ENCODE measurements around the gene NTN5.

Gene NTN5

GRCh38 chr19:48669903-48670668 lies 2.7 kb downstream of the NTN5 start:
- TF ChIP-seq CTCF (IDR thresholded peaks at IDR 0.05; ENCODE audit: insufficient read depth, low read depth, low read length, missing control alignments): no peak
- DNase-seq (ENCODE audit: low read depth): no peak
- H3K4me3 ChIP-seq (ENCODE audit: low read depth, low read length): no peak overlapping the region

- no peak for DNase-seq (ENCODE audit: low read depth)
- no peak for TF ChIP-seq CTCF (IDR thresholded peaks at IDR 0.05; ENCODE audit: insufficient read depth, low read depth, low read length, missing control alignments)
Measured at GRCh38 chr19:48668761-48669160, 4.1 kb downstream of the NTN5 start.

GRCh38 chr19:48668332-48668731 lies 4.5 kb downstream of the NTN5 start:
- no peak for TF ChIP-seq CTCF (IDR thresholded peaks at IDR 0.05; ENCODE audit: insufficient read depth, low read depth, low read length, missing control alignments)
- no peak for DNase-seq (ENCODE audit: low read depth)
- no peak overlapping the region for H3K4me3 ChIP-seq (ENCODE audit: low read depth, low read length)

More at GRCh38 chr19:48668761-48669160, 4.1 kb downstream of the NTN5 start:
- H3K4me3 ChIP-seq (ENCODE audit: low read depth, low read length): no peak overlapping the region

GRCh38 chr19:48665786-48666185 lies 7.0 kb downstream of the NTN5 start:
- no peak for TF ChIP-seq CTCF (IDR thresholded peaks at IDR 0.05; ENCODE audit: insufficient read depth, low read depth, low read length, missing control alignments)
- no peak for DNase-seq (ENCODE audit: low read depth)
- H3K4me3 ChIP-seq (ENCODE audit: low read depth, low read length): no peak overlapping the region

GRCh38 chr19:48664476-48664875 lies 8.3 kb downstream of the NTN5 start:
- H3K4me3 ChIP-seq (ENCODE audit: low read depth, low read length): no peak overlapping the region
- TF ChIP-seq CTCF (IDR thresholded peaks at IDR 0.05; ENCODE audit: insufficient read depth, low read depth, low read length, missing control alignments): no peak
- no peak for DNase-seq (ENCODE audit: low read depth)

- no peak for DNase-seq (ENCODE audit: low read depth)
- H3K4me3 ChIP-seq (ENCODE audit: low read depth, low read length): no peak overlapping the region
- no peak for TF ChIP-seq CTCF (IDR thresholded peaks at IDR 0.05; ENCODE audit: insufficient read depth, low read depth, low read length, missing control alignments)
Measured at GRCh38 chr19:48663667-48664066, 9.2 kb downstream of the NTN5 start.

GRCh38 chr19:48661711-48662090 lies 11.1 kb downstream of the NTN5 start:
- DNase-seq (ENCODE audit: low read depth): no peak
- H3K4me3 ChIP-seq (ENCODE audit: low read depth, low read length): no peak overlapping the region
- TF ChIP-seq CTCF (IDR thresholded peaks at IDR 0.05; ENCODE audit: insufficient read depth, low read depth, low read length, missing control alignments): no peak
